GM21360 (cell line): ENCODE data around the gene STIMATE.

ENCODE experiments used
- ATAC-seq: cut with Tn5 transposase; IDR thresholded peaks from one replicate; pipeline ENCODE4 v1.9.1; 2021; ENCODE audit warnings: mild to moderate bottlenecking, moderate library complexity; ENCODE audit not compliant: unreplicated experiment

The STIMATE gene

GRCh38 chr3:52824037-52824436 lies 73.3 kb downstream of the STIMATE start:
- ATAC-seq, result no peak

GRCh38 chr3:52822363-52822762 lies 75.0 kb downstream of the STIMATE start:
- ATAC-seq, result no peak

- ATAC-seq, result no peak
These were observed 76.6 kb downstream of the STIMATE start for GRCh38 chr3:52820736-52821135.

GRCh38 chr3:52819936-52820335 lies 77.4 kb downstream of the STIMATE start:
- ATAC-seq, result no peak

- no peak for ATAC-seq
These were observed 79.5 kb downstream of the STIMATE start for GRCh38 chr3:52817860-52818259.

GRCh38 chr3:52817221-52817620 lies 80.1 kb downstream of the STIMATE start:
- ATAC-seq, result no peak

- no peak for ATAC-seq
These were observed 80.7 kb downstream of the STIMATE start for GRCh38 chr3:52816654-52817053.

- ATAC-seq, result no peak
These were observed 81.1 kb downstream of the STIMATE start for GRCh38 chr3:52816199-52816598.

GRCh38 chr3:52813810-52814209 lies 83.5 kb downstream of the STIMATE start:
- ATAC-seq, result no peak

GRCh38 chr3:52811452-52812011 lies 85.8 kb downstream of the STIMATE start:
- no peak for ATAC-seq

- no peak for ATAC-seq
These were observed 86.4 kb downstream of the STIMATE start for GRCh38 chr3:52810923-52811322.

GRCh38 chr3:52809662-52810377 lies 87.5 kb downstream of the STIMATE start:
- no peak for ATAC-seq

- ATAC-seq, result no peak
These were observed 88.2 kb downstream of the STIMATE start for GRCh38 chr3:52809149-52809548.

GRCh38 chr3:52805270-52806039 lies 91.9 kb downstream of the STIMATE start:
- no peak for ATAC-seq

- ATAC-seq, result no peak
These were observed 95.5 kb downstream of the STIMATE start for GRCh38 chr3:52801839-52802238.

GRCh38 chr3:52800079-52800478 lies 97.3 kb downstream of the STIMATE start:
- no peak for ATAC-seq

GRCh38 chr3:52798978-52799476 lies 98.3 kb downstream of the STIMATE start:
- ATAC-seq, result no peak

GRCh38 chr3:52798376-52798977 lies 98.9 kb downstream of the STIMATE start:
- ATAC-seq, result no peak

- ATAC-seq, result no peak
These were observed 100.9 kb downstream of the STIMATE start for GRCh38 chr3:52796411-52796810.

- ATAC-seq, result no peak
These were observed 101.9 kb downstream of the STIMATE start for GRCh38 chr3:52795298-52795900.

- ATAC-seq, result no peak
These were observed 102.7 kb downstream of the STIMATE start, which contains the start of gene ITIH3 for GRCh38 chr3:52794612-52795099. TSS of gene ITIH3 (plus strand) at chr3:52794796. CDS start at chr3:52794804, 8 bp downstream.
